GM19025 (cell line): Measurements from ENCODE around the gene KIF21B.

Source experiments
- ATAC-seq: cut with Tn5 transposase; IDR thresholded peaks from one replicate; pipeline ENCODE4 v1.9.1; 2021; ENCODE audit warnings: mild to moderate bottlenecking, low read depth, moderate library complexity; ENCODE audit not compliant: unreplicated experiment

The KIF21B gene

DNA sequence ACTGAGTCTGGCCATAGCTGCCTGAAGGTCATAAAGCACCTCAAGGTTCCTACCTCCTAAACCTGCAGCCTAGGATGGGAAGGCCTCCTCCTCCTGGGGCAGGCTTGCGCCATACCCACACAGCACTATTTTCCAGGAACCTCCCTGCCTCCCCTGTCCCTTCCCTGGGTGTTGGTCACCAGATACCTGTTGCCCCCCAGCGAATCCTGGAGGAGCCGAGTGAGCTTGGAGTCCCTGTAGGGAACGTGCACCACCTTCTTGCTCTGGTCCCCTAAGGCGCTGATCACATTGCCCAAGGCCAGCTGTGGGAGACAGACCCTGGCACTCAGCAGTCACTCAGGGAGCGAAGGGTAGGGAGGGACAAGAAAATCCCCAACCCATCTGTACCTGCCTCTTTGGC lies 19.4 kb downstream of the KIF21B start:
- no peak for ATAC-seq

DNA sequence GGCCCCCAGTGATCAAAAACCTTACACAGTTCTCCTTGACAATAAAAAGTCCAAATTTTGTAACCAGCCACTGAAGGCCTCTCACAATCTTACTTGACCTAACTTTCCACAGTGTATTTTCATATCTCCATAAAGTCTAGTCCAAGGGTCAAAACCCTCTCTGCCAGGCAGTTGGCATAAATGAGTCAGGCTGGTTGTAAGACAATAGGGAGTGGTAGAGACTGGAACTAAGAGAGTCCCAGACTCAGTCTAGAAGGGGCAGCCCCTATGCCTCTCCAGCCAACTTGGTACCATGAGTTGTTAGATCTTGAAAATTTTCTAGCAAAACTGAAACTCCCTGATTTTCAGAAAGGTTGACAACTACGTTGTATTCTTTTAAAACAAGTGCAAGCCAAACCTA lies 21.0 kb downstream of the KIF21B start:
- ATAC-seq = no peak

DNA sequence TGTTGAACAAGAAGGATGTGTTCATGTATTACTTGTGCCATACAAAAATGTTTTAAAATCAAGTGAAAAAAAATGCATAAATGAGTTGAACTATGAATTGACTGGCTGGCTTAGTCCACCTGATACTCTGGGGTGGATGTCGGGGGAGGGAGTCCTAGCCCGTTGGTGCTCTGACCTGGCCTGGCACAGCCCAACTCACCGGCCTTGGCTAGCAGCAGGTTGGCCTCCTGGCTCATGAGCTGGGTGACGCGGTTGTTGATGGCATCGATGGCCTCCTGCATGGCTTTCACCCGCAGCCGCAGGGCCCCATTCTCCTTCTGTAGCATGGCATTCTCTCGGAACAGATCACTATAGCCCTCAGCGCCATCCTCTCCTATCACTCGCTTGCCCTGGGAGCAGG lies 21.6 kb downstream of the KIF21B start:
- ATAC-seq = no peak

DNA sequence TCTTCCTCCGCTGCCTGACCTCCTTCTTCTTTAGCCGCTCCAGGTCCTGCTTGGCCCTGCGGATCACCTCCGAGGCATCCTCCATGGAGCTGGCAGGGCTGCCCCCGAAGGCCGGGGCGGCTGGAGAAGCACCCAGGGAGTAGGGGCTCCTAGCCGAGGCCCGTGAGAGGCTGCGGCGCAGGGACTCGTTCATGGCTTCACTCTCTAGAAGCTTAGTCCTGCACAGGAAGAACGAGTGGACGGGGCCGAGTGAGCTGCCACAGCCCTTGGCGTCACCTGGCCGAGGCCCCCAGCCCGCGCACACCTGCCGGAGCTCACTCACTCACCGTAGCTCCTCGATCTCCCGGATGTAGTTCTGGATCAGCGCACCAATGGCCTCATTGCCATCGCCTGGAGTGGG lies 23.1 kb downstream of the KIF21B start:
- ATAC-seq = no peak

DNA sequence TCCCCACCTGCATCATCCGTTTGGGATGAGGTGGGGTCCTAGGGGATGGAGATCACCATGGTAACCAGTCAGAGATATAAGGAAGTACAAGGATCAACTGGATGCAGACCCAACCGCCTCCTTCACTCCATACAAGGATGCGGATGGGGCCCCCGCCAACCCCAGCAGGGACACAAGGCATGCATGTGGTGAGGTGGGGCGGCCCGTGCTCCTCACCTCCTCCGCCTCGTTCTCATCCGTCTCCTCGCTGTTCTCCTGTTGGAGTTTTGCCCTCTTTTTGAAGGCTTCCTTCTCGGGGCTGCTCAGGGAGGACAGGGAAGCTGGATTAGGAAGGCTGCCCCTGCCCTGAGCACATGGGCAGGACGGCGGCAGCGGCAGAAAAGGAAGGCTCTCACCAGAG lies 23.8 kb downstream of the KIF21B start:
- no peak for ATAC-seq

DNA sequence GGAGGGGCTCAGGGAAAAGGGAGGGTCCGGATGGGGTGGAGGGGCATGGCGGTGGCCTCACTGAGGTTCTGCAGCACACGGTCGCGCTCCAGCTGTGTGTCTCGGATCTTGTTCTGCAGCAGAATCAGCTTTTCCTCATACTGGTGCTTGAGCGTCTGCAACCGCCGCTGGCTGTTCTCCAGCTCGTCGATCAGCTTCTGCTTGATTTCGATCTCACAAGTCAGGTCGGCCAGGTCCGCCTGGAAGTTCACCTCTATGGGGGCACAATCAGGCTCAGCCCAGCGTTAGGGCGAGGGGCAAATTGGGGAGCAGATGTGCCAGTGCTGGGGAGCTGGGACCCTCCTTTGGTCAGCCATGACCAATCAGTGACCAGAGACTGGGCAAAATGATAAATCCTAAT lies 25.2 kb downstream of the KIF21B start:
- ATAC-seq = no peak

DNA sequence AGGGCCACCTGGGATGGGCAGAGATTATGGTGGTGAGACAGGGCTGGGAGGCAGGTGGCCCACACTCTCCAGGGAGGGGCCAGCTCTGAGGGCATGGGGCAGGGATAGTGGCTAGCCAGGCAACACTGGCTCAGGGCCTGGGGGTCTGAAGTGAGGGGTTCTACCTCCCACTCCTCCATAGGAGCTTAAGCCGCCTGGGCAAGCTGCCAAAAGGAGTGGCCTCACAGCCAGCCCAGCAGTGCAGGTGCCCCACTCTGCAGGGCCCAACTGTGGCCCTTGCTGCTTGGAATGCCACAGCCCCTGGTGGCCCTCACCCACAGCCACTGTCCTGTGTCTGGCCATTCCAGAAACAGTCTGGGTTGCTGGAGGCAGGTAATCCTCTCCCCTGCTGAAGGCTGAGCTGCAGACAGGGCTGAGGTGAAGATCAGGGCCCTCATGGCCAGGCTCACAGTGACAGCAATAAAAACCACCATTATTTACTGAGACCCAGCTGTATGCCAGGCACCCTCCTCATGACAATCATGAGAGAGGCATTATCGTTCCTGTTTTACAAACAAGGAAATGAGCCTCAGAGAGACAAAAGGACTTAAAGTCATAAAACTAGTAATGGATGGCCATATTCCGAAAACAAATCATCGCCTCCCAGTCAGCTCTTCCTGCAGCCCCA lies 31.0 kb downstream of the KIF21B start:
- ATAC-seq = no peak

DNA sequence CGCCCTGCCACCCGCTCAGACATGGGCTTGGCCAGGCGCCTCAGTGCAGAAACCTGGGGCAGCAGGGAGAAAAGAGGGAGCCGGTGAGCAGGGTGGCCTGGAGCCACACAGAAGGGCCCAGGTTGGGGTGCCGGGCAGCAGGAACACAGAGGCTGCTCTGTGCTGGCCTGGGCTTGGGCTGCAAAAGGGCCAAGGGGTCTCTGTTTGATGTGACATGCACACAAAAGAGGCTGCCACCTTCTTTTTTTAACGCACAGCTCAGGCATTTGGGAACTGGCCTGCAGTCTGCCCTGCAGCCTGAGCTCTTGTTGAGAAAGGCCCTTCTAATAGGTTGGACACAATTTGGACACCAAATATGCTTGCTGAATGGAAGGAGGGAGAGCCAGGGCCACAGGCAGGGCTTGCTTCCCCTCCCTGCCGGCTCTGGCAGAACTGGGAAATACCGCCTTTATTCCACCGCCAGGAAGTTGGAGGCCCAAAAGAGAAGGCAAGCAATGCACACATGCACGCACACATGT lies 32.4 kb downstream of the KIF21B start:
- ATAC-seq = no peak

DNA sequence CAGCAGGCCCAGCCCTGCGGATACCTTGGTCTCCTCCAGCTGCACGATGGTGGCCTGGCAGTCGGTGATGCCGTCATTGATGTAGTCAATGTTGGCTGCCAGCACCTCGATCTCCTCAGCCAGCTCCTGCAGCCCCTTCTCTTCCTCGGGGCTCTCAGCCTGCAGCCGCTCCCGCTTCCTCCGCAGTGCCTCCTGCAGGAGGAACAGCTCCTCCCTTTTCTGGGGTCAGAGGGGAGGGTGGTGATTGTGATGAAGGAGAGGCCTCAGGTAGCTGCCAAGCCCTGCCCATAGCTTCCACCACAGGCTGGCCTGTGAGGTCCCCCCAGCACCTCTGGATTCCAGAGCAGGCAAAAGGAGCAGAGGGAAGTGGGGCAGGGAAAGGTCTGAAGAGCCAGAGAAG lies 33.4 kb downstream of the KIF21B start:
- no peak for ATAC-seq

DNA sequence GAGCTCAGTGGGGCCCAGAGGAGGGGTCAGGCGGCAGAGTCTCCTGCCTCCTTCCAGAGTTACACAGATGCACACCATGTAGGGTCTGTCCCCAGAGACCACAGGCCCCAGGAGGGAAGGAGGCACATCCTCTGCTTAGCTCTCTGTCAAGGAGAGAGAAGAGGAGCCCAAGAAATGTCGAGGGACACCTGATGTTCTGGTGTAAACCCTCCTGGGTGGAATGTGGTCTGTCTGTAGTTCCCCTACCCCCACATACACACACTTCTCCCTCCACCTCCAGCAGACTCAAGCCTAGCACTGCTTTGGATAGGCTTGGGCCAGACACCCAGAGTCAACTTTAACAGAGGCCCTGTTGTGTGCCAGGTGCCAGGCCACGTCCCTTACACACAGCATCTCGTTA lies 34.2 kb downstream of the KIF21B start:
- ATAC-seq = no peak

DNA sequence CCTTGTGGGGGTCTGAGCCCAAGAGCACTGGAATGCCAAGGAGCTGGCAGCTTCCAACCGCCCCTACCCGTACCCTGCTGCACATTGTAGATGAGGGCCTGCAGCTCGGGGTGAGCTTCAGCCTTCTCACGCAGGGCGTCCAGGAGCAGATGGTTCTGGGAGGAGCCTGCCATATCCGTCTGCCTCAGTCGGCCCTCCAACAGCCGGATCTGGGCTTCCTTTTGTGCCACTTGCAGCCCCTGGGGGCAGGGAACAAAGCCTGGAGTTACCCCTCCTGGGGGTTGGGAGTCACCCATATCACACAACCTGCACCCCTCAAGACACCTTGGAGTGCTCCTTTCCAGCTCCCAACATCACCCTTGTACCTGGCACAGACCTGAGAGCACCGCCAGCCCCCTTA lies 34.8 kb downstream of the KIF21B start:
- ATAC-seq = no peak

DNA sequence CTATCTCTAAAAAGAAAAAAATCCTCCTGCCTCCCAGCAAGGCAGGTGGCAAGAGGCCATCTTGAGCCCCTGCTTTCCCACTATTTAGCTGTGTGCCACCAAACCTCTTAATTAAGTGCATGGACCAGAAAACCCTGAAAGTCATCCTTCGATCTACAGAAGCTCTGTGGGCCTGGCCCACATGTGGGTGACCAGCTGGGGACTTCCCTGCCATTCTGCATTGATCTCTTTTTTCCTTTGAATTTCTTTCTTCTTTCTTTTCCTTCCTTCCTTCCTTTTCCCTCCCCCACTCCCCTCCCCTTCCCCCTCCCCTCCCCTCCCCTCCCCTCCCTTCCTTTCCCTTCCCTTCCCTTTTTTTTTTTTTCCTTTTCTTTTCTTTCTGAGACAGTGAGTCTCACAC lies 38.0 kb downstream of the KIF21B start:
- no peak for ATAC-seq

DNA sequence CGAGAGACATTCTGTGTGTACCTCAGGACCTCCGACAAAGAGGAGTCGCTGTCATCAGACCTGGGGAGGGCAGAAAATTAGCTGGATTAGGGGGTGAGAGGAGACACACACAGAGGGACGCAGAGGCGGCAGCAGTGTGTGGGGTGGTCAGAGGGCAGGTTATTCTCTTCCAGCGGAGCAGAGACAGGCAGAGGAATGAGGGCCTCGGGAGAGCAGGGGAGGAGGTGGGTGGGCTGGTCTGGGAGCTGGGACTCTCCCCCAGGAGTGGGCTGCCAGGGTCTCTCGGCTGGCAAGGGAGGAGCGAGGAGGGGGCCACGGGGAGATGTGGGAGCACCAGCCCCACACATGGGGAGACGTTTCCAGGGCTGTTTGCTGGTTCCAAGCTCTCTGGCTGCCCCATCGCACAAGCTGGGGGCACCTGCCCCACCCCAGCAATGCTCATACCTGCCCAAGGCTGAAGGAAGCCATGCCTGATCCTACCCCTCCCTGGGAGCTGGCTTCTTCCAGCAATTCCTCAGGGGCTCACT lies 40.4 kb downstream of the KIF21B start:
- ATAC-seq = no peak

DNA sequence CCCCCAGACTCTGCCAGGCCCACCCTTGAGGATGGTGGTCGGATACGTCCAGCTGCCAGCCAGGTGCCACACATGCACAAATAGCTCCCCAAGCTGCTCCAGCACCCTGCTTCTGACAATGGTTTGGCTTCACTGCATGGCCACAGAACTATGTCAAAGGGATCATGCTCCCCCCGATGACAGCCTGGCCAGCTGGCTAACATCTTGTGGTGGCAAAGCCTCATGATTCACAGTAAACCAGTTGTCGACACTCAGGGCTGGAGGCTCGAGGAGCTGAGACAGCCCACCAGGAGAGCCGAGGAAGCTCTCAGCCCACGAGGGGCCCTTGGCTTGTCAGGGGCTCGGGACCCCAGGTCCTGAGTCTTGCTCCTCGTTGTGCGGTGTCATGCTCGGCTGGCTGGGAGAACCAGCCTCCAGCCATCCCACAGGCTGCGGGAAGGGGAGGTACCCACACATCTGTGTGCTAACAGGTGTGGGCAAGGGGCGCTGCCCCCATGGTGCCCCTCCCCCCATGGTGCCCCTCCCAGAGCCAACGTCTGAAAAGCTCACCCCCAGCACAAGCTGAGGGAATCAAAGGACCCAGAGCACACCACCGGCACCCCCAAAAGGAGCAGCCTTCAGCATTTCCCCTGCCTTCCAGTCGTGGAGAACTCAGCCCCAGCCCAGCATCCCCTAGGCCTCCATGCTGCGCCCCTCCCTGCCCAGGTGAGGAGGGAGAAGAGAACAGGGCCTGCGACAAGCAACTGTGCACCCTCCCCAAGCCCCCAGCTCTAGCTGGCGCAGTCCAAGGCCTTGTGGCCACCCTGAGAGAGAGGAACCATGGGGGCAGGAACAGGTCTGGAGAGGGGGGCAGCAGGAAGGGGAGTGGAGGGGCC lies 41.2 kb downstream of the KIF21B start:
- ATAC-seq = no peak

DNA sequence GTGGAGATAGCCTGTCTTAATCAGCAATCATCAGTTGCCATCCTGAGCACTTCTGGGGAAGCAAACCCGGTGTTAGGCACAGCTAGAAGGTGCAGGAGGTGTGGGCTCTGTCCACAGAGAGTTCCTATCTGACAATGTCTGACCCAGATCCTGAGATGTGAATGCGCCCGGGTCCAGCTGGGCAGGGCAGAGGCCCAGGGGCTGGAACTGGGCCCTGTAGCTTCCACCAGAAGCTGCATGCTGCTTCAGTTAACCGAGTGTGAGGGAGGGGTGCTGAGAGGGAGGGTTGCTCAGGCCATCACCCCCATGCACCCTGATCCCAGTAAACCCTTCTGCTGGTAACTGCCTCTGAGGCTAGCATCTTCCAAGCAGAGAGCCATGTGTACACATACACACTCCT lies 42.2 kb downstream of the KIF21B start:
- no peak for ATAC-seq

DNA sequence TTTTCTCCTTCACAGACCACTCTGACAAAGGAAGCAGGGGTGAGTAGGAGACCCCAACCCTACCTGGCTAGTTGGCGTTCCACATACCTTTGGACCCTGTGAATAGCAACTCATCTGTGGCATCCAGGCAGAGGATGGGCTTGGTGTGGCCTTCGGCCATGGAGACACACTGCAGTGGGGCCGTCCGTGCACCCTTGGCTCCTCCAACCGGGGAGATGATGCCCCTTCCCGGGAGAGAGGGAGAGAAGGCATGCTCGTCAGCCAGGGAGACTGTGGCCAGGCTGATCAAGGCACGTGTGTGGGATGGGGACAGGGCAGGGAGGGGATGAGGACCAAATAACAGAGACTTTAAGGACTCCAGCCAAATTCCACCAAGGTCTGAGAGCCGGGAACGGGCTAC lies 42.6 kb downstream of the KIF21B start:
- ATAC-seq = no peak

DNA sequence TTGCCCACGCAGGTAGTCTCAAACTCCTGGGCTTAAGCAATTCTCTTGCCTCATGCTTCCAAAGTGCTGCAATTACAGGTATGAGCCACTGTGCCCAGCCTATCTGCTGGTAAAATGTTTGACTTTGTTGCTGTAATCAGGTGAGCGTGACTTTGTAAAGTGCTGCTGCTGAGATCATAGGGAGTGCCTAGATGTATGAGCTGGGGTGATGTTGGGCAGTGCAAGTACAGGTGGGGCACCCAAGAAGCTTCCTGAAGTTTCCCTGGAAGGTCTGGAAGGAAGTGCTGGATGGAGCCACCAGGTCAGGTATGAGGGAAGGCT lies 43.1 kb downstream of the KIF21B start:
- ATAC-seq = no peak

DNA sequence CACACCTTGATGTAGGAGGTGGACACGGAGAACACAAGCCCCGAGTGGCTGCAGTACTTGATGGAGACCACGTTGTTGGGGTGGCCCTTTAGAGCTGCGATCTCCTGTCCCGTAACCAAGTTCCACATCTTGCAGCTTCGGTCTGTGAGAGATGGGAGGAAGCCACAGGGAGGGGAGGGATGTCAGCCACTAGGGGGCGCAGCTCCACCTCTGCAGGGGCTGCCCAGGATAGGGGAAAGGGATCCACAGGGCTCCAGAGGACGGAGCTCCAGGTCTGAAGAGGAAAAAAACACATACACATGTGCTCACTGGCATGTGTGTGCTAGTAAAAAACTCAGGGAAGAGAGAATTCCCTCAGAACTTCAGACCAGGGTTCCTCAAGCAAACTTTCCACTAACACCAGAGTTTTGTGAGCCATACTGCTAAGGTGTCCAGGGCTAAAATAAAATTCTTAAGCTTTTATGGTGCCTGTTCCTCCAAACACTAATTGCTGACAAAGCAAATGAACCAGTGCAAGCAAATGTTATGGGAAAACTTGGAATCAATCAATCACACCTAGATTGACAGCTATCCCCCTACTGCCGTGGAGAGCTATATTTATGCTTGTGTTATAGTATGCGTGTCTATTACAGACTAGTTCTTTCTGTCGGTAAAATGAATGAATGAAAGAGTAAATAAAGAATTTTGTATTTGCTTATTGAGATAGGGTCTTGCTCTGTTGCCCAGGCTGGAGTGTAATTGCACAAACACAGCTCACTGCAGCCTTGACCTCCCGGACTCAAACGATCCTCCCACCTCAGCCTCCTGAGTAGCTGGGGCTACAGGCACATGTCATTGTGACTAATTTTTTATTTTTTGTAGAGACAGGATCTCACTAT lies 43.7 kb downstream of the KIF21B start:
- ATAC-seq = no peak

DNA sequence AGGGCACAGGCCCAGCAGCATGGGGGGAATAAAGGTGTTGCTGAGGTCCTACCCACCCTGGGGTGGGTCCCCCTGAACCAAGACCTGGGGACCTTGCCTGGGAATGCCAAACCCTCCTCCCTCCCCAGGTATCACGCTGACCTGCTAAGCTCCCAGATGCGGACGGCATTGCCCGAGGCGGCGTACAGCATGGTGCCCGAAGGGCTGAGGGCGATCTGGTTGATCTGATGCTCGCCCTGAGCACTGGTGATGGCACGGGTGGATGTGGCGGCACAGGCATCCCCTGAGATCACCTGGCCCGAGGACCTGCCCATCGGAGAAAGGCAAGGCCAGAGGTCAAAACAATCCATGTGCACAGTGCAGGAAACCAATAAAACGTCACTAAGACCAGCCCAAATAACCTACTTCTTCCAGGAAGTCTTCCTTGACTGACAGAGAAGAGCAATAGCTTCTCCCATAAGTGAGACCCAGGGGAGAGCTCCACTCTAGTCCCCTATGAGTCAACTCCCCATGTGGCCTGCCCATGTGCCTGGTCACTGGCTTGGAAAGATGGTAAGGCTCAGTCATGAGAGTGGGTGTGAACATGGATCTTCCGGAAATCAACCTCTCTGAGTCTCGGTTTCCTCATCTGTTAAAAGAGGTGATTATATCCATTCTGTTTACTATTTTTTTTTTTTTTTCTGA lies 46.3 kb downstream of the KIF21B start:
- no peak for ATAC-seq

DNA sequence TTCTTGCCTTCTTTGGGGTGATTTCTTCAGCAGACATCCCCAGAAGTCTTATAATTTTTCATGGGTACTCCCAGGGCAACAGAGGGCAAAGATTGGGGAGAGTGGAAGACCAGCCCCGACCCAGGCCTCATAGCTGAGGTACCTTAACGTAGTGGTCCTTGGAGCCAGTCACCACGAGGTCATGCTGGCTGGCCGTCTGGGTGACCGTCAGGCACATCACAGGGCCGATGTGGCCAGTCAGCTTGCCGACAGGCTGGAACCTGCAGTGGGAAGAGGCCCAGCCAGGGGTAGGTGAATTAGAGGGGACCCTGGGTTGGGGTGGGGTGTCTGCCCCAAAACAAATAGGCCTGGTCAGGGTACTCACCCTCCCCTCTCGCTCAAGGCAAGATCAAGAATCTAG lies 46.9 kb downstream of the KIF21B start:
- no peak for ATAC-seq
